Left cardiac atrium (tissue), 4 donors: ENCODE data around the gene KPNA3. TPM values are rescaled to one million over a fixed set of nuclear protein-coding genes. Genes with fewer than 3 reads are reported as not detected.
A peak's percentile ranks its signal among the peaks of the same experiment; 100 is the strongest.
"Not testable (repeated sequence)": the region's sequence is repeated elsewhere in the genome, so short reads cannot be mapped to it uniquely, and the experiment has no call there.

ENCODE experiments used
- ATAC-seq, 2 donors: fragments of 200-7000 bp; cut with Tn5 transposase; one replicate each; pipeline ENCODE4 v1.9.1; 2020; ENCODE audit warnings: mild to moderate bottlenecking in 2 of 2, moderate library complexity in 2 of 2
- DNase-seq: peaks from one replicate; pipeline ENCODE4 v3.0.0-alpha.2; 2020
- intact Hi-C, 2 donors: fragments of 100-400 bp; cut with DNase I; formaldehyde crosslinking; loops; one replicate each; pipeline versions ENCODE4 v1.14.1 to v1.15.1; 2022 to 2023
- long read RNA-seq: library from polyadenylated mRNA; unstranded; transcript quantifications from one replicate; pipeline ENCODE4 v2.0.0, GENCODE V29; 2021
- total RNA-seq, 2 donors: library from RNA; stranded (reverse); fragmentation: NEBNext Ultra II Directional; extraction: Animal tissue kit (Norgen Biotek cat#: 25700); gene quantifications; one replicate each; pipeline ENCODE4 v1.2.1, GENCODE V29; 2021
- donor health status: DM: no; HTN: yes; CAD: no.
- donor health status: DM: no; HTN: yes; CAD: no; lungs with severe emphysema.
- donor health status: DM: yes; HTN: yes; CAD: no.
- donor health status: Dilated cardiomyopathy.

The KPNA3 gene, protein sequence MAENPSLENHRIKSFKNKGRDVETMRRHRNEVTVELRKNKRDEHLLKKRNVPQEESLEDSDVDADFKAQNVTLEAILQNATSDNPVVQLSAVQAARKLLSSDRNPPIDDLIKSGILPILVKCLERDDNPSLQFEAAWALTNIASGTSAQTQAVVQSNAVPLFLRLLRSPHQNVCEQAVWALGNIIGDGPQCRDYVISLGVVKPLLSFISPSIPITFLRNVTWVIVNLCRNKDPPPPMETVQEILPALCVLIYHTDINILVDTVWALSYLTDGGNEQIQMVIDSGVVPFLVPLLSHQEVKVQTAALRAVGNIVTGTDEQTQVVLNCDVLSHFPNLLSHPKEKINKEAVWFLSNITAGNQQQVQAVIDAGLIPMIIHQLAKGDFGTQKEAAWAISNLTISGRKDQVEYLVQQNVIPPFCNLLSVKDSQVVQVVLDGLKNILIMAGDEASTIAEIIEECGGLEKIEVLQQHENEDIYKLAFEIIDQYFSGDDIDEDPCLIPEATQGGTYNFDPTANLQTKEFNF
- total RNA-seq, result 10 to 100 TPM; 39.3 to 44.9 TPM
- long read RNA-seq, full-length matches to known transcripts, result 47 of 52 reads
- long read RNA-seq, partial matches to known transcripts, result 1 of 52 reads
- long read RNA-seq, other reads (novel, unspliced or antisense), result 4 of 52 reads

DNA sequence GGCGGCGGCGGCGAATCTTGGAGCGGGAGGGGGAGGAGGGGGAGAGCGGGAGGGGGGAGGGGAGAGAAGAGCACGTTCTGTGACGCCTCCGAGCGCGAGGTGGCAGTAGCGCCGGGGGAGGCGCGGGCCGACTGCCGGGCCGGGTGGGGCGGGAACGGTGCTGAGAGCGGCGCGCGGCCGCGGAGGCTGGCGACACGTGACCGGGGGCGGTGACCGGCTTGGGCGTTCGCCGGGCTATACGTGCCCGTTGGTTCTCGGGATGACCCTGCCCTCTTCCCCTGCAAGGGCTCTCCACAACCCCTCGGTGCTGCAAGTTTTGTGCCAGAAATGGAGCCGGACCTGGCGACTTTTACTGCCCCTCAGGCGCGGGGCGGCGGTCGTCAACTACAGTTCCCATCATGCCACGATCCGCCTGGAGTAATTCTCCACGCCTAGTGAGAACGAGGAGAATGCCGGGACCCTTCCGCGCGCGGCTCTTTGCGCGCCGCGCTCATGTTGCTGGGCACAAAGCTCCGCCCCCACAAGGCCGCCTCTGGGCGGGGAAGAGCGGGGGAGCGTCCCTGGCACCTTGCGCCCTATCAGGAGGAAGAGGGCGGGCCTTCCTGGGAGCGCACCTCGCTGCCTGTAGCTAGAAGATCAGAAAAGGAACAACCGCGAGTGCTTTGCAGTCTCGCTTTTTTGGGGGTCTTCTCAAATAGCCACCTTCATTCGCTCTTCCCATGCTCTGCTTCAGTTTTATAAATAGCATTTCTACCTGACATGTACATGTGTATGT, at the start of gene KPNA3:
KPNA3 (minus strand) TSS at position 133 of the 775 bp plus-strand sequence. CDS start 176 bp downstream, outside the sequence.
- ATAC-seq (peak; percentile 95 to 97), DNase-seq (peak; percentile 97)
- intact Hi-C loops, result loop anchor here in 1 of 2 donors (5.0 kb wide), 2 partner anchors 55 to 100 kb away; partner anchors contain the start of gene EBPL

GRCh38 chr13:49841964-49842363, 49.5 kb upstream of the KPNA3 start:
- intact Hi-C loops, result no loop called here
- ATAC-seq (no peak), DNase-seq (no peak)

DNA sequence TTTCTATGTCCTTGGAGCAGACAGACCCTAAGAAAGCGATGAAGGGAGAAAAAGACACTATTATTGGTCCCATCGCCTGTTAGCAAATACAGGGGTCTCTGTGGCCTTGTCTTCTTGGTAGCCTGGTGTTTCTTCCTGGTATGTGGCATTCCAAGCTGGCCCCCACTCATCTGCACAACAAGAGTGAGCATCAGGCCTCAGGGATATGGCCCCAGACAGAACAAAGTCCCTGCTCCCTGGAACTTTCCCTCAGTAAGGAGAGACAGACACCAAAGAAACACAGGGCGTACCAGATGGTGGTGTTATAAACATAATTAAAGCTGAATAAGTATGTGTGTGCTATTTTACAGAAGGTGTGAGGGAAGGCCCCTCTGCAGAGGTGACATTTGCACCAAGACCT, 48.2 kb upstream of the KPNA3 start:
- intact Hi-C loops, result no loop called here
- no peak for DNase-seq
- no peak for ATAC-seq

DNA sequence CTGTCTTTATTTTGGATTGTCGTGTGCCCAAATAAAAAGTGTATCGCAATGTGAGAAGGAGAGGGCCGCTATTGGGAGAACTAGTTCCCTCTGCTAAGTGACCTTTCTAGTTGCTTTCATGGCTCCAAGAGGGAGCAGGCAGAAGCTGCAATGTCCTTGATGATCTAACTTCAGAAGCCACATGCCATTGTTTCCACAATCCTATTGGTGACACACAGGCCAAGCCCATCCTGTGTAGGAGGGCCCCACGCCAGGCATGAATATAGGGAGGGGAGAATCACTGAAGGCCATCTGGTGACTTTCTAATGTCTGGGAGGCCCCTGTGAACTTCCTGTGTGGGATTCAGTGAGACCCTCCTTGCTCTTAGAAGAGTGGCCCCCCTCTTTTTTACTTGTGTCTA, 47.8 kb upstream of the KPNA3 start:
- ATAC-seq (no peak), DNase-seq (no peak)
- intact Hi-C loops, result no loop called here

DNA sequence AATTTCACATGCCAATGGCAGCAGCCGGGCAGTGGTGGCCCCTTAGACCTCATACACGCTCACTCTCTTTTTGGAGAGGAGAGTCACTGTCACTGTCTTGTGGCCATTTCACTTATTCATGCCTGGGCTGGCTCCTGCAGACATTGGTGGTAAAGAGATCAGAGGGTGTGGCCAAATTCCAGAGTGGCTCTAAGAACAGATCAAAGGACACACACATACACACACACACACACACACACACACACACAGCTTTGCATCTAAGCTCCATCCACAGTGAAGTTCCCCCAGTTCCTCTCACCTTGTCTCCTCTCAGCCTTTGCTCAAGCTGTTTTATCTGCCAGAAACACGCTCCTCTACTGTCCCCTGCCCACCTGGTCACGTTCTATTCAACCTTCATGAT, 46.5 kb upstream of the KPNA3 start:
- no peak for ATAC-seq
- intact Hi-C loops, result no loop called here
- no peak for DNase-seq

- DNase-seq (no peak), ATAC-seq (no peak)
- intact Hi-C loops, result no loop called here
Observed at GRCh38 chr13:49836516-49836915, 44.0 kb upstream of the KPNA3 start.

DNA sequence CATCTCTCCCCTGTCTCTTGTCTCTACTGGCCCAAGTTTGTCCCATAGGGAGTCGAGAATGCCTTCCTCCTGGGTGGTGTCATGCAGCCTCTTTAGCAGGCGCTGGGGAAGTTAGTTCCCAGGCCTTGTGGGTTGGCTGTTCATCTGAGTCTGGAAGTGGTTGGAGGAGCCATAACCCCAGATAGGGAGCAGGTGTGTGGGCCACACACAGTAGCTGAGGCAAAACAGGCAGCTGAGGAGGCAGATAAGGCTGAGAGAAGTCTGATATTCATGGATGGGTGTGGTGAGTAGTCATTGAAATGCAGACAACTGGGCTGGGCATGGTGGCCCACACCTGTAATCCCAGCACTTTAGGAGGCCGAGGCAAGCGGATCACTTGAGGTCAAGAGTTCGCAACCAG, 40.9 kb upstream of the KPNA3 start:
- DNase-seq, result no peak
- intact Hi-C loops, result no loop called here
- no peak for ATAC-seq

DNA sequence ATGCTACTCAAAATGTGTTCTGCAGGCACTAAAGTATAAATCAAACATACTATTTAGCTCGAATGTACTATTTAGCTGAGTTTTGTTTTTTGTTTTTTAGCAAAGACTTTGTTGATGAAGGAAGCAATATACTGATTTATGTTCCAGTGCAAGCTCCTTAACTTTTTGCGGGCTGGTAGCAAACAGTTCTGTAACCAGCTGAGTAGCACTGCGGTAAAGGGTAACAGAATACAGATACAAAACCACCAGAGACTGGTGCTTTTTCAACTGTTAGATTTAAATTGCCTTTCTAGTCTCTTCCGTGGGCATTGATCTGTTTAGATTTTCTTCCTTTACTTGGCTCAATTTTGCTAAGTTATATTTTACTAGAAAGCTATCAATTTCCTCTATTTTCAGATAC, 39.0 kb upstream of the KPNA3 start:
- no peak for DNase-seq
- ATAC-seq, result no peak
- intact Hi-C loops, result no loop called here

- intact Hi-C loops, result no loop called here
- DNase-seq (no peak), ATAC-seq (no peak)
Observed at GRCh38 chr13:49830721-49831120, 38.2 kb upstream of the KPNA3 start.

- intact Hi-C loops, result no loop called here
- no peak for ATAC-seq
- no peak for DNase-seq
Observed at GRCh38 chr13:49829715-49830114, 37.2 kb upstream of the KPNA3 start.

DNA sequence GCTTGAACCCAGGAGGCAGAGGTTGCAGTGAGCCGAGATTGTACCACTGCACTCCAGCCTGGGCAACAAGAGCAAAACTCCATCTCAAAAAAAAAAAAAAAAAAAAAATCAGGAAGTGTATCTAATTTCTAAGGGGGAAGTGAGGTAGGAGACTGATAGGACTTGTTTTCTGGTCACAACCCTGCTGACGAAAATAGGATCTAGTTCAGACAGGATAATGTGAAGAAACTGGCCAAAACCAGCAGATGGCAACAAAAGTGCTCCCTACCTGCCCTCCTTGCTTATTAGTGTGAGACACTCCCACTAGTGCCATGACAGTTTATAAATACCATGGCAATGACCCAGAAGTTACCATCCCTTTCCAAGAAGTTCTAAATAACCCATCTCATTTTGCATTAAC, 36.0 kb upstream of the KPNA3 start:
- DNase-seq, result no peak
- intact Hi-C loops, result no loop called here
- no peak for ATAC-seq

- no peak for ATAC-seq
- intact Hi-C loops, result no loop called here
Observed at GRCh38 chr13:49827891-49828290, 35.4 kb upstream of the KPNA3 start.

DNA sequence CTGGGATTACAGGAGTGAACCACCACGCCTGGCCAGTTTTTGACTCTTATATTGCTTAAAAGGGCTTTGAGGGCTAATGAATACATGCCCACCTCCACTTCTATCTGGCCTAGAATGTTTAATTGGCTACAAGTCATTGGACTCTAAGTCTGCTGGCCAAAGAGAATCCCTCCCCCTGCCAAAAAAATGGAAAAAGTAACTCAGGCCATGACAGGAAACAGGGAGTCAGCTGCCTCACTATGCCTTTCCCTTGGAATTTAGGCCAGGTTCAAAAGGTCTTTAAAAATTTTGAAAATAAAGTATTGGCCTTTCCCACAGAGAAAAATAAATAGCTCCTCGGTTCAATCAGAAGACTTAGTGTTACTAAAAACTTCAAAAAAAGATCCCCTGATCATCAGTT, 34.9 kb upstream of the KPNA3 start:
- intact Hi-C loops, result no loop called here
- ATAC-seq (no peak), DNase-seq (no peak)

More at GRCh38 chr13:49827891-49828290, 35.4 kb upstream of the KPNA3 start:
- no peak for DNase-seq

DNA sequence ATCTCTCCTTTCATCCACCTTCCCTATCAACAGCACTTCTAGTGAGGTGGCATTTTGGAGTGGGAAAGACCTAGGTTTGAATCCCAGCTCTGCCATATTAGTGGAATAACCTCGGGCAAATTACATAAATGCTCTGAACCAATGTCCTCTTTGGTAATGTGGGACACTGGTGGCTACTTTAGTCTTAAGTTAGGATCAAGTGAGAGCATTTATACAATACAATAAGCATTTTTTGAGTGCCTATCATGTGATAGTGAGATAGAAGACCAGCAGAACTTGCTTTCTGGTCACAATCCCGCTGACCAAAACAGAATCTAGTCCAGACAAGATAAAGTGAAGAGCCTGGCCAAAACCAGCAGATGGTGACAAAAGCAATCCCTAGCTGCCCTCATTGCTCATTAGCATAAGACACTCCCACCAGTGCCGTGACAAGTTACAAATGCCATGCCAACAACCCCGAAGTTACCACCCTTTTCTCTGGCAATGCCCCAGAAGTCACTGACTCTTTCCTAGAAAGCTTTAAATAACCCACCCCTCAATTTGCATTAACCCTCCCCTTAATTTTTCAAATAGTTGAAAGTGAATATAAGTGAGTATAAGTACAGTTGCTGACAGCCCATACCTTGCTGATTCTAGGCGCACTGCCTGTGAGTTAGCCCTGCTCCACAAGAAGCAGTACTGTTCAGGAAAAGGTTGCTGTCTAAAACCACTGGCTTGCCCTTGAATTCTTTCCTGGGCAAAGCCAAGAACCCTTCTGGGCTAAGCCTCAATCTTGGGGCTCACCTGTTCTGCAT, 28.9 kb upstream of the KPNA3 start:
- intact Hi-C loops, result no loop called here
- ATAC-seq (peak; percentile 57 to 61), DNase-seq (no peak)

DNA sequence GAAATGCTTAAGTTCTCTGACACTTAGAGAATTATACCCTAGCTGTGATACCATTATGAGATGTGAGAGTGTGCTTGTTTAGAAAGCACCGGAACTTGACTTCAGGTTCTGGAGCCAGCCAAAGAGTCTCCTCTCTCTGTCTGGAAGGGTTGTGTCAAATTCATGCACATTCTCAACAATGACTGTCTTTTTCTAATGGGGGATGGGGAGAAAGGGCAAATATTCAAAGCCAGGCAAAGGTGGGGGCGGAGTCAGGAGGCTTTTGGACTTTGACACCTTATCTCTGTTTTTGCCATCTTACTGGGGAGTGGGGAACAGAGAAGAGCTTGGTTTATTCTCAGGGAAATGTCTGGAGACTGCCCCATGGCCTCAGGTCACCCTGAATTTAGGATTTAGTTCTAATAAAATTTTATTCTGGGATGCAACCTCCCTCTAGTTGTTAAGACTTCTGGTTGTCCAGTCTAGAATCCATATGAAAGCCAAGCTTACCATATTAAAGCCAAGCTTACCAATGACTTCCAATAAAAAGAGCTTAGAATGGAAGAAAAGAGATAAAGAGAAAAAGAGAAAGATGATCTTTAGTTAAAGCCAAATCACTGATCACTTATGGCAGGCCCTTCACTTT, 28.2 kb upstream of the KPNA3 start:
- ATAC-seq (no peak), DNase-seq (no peak)
- intact Hi-C loops, result no loop called here

DNA sequence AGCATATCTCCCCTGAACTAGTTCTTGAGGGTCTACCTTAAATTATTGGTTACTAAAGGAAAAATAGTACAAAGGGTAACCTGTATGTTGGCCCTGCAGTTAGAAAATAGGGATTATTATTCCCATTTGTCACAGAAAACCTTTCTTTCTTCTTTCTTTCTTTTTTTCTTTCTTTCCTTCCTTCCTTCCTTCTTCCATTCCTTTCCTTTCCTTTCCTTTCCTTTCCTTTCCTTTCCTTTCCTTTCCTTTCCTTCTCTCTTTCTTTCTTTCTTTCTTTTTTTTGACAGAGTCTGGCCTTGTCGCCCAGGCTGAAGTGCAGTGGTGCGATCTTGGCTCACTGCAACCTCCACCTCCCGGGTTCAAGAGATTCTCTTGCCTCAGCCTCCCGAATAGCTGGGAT, 23.6 kb upstream of the KPNA3 start:
- ATAC-seq, intact Hi-C loops, DNase-seq: not testable (repeated sequence)

- DNase-seq (no peak), ATAC-seq (no peak)
- intact Hi-C loops, result no loop called here
Observed at GRCh38 chr13:49814551-49815270, 22.2 kb upstream of the KPNA3 start.

- DNase-seq (no peak), ATAC-seq (peak; percentile 21 to 31)
- intact Hi-C loops, result no loop called here
Observed at GRCh38 chr13:49812812-49813211, 20.3 kb upstream of the KPNA3 start.
